Activated T-helper 1 cell treated with anti-CD3 and anti-CD28 coated beads, Interleukin-2, amount 50 U/mL, for 16 hours (primary cell): ENCODE results near the gene PIM3.
A peak's percentile ranks its signal among the peaks of the same experiment; 100 is the strongest.

Source experiments
- DNase-seq, 2 donors: peaks; one replicate each; pipeline ENCODE4 v3.0.0-alpha.2; 2020; ENCODE audit warnings: low read depth in 1 of 2, low spot score in 1 of 2

The PIM3 gene

GRCh38 chr22:49942565-49943404 lies 17.8 kb upstream of the PIM3 start:
- DNase-seq = no peak

- DNase-seq = no peak
Measured at GRCh38 chr22:49943405-49943765, 17.2 kb upstream of the PIM3 start.

- no peak for DNase-seq
Measured at GRCh38 chr22:49943771-49944398, 16.7 kb upstream of the PIM3 start.

- DNase-seq = no peak
Measured at GRCh38 chr22:49944399-49944891, 16.1 kb upstream of the PIM3 start.

- peak in 1 of 2 donors; percentile 14 for DNase-seq
Measured at GRCh38 chr22:49945042-49945794, 15.4 kb upstream of the PIM3 start.

GRCh38 chr22:49946612-49947295 lies 13.8 kb upstream of the PIM3 start:
- no peak for DNase-seq

GRCh38 chr22:49947296-49947622 lies 13.3 kb upstream of the PIM3 start:
- no peak for DNase-seq

- DNase-seq = no peak
Measured at GRCh38 chr22:49948116-49948957, 12.2 kb upstream of the PIM3 start.

- DNase-seq = no peak
Measured at GRCh38 chr22:49948958-49949913, 11.3 kb upstream of the PIM3 start.

- DNase-seq = no peak
Measured at GRCh38 chr22:49949914-49950292, 10.7 kb upstream of the PIM3 start.

- DNase-seq = no peak
Measured at GRCh38 chr22:49950396-49950994, 10.1 kb upstream of the PIM3 start.

GRCh38 chr22:49951000-49951677 lies 9.4 kb upstream of the PIM3 start:
- DNase-seq = no peak

- no peak for DNase-seq
Measured at GRCh38 chr22:49951678-49951985, 8.9 kb upstream of the PIM3 start.

GRCh38 chr22:49951986-49952896 lies 8.3 kb upstream of the PIM3 start:
- no peak for DNase-seq

GRCh38 chr22:49953027-49953679 lies 7.4 kb upstream of the PIM3 start:
- no peak for DNase-seq

- DNase-seq = no peak
Measured at GRCh38 chr22:49953680-49954344, 6.8 kb upstream of the PIM3 start.

- DNase-seq = no peak
Measured at GRCh38 chr22:49954354-49954753, 6.2 kb upstream of the PIM3 start.
